Cardiac septum (tissue), 1 donor: ENCODE data around the gene CEP170. TPM values are rescaled to one million over a fixed set of nuclear protein-coding genes. Genes with fewer than 3 reads are reported as not detected.
"Not testable (repeated sequence)": the region's sequence is repeated elsewhere in the genome, so short reads cannot be mapped to it uniquely, and the experiment has no call there.

Source experiments
- DNase-seq: peaks from one replicate; pipeline ENCODE4 v3.0.0-alpha.2; 2020; ENCODE audit warnings: low spot score
- intact Hi-C: fragments of 100-400 bp; cut with DNase I; formaldehyde crosslinking; loops from one replicate; pipeline ENCODE4 v1.14.0; 2022
- total RNA-seq: library from RNA; stranded (reverse); fragmentation: NEBNext Ultra II Directional; extraction: Animal tissue kit (Norgen Biotek cat#: 25700); gene quantifications from one replicate; pipeline ENCODE4 v1.2.1, GENCODE V29; 2021
- donor health status: DM: no; HTN: no; CAD: no.

CEP170 gene
- total RNA-seq, 1 donor from 2014 or later = 83.1 TPM

- intact Hi-C loops, DNase-seq: not testable (repeated sequence)
Observed at GRCh38 chr1:243105652-243106332, 149.3 kb downstream of the CEP170 start.

- DNase-seq, intact Hi-C loops: not testable (repeated sequence)
Observed at GRCh38 chr1:243105104-243105503, 150.0 kb downstream of the CEP170 start.

- DNase-seq, intact Hi-C loops: not testable (repeated sequence)
Observed at GRCh38 chr1:243104452-243104851, 150.6 kb downstream of the CEP170 start.

GRCh38 chr1:243101551-243102050, 153.5 kb downstream of the CEP170 start:
- DNase-seq, intact Hi-C loops: not testable (repeated sequence)

GRCh38 chr1:243087368-243087767, 167.7 kb downstream of the CEP170 start:
- intact Hi-C loops, DNase-seq: not testable (repeated sequence)

Other genes with a start within 250 kb of the CEP170 start
- 30.0 TPM for gene SDCCAG8, start 760 bp upstream of the CEP170 start, total RNA-seq